ENCODE data around the gene ST8SIA3. TPM values are rescaled to one million over a fixed set of nuclear protein-coding genes. Genes with fewer than 3 reads are reported as not detected.
"Not testable (repeated sequence)": the region's sequence is repeated elsewhere in the genome, so short reads cannot be mapped to it uniquely, and the experiment has no call there.

The ST8SIA3 gene
- total and polyA plus RNA-seq, 5 donors from 2014 or later, result not detected

DNA sequence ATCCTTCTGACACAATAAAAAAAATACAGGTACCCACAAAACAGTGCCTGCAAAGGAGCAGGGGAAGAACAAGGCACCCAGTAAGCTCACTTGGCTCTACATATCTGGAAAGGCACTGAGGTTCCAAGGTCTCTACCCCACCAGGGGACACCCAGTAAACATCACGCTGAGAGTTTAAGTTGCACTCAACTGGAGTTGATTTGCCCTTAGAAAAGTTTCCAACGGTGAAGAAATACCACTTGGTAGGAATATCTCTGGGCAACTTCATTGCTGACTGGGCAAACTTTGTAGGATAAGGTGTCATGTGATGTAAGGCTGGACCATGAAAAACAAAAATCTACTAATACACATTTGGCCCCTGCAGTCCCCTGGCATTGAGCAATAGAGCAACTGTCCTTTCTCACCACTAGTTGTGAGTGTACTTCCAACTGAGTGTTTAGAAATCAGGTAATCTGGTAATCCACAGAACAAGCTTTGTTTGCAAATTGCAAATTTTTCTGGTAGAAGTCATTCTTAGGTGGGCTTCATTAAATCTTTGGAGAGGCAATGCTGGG is 14.2 kb downstream of the ST8SIA3 start:
- no peak overlapping the region for H3K27ac ChIP-seq (ENCODE audit: insufficient read depth, low read length, poor library complexity, severe bottlenecking)
- DNase-seq, result no peak
- H3K4me1 ChIP-seq (ENCODE audit: control insufficient read depth, insufficient read depth, low read length, poor library complexity, severe bottlenecking), result no peaks in the 10 kb centered on the region
- peaks cover 3% of the 10 kb centered on the region for H3K27me3 ChIP-seq (ENCODE audit: control insufficient read depth, insufficient read depth, low read length)
- no peak overlapping the region for H3K4me3 Mint-ChIP-seq
- no peak overlapping the region for H3K27ac Mint-ChIP-seq
- H3K4me3 ChIP-seq (ENCODE audit: low read depth, low read length), result no peak overlapping the region
- no peaks in the 10 kb centered on the region for H3K4me1 Mint-ChIP-seq
- H3K36me3 Mint-ChIP-seq, result no peaks in the 10 kb centered on the region
- H3K9me3 ChIP-seq (ENCODE audit: control insufficient read depth in 2 of 2, low read length in 2 of 2), result no peaks in the 10 kb centered on the region
- H3K36me3 ChIP-seq (ENCODE audit: control insufficient read depth, insufficient read depth, low read length), result no peaks in the 10 kb centered on the region
- no peak for ATAC-seq (ENCODE audit: low read depth in 2 of 2)
- no peaks in the 10 kb centered on the region for H3K9me3 Mint-ChIP-seq
- H3K27me3 Mint-ChIP-seq, result peaks cover 16% of the 10 kb centered on the region

DNA sequence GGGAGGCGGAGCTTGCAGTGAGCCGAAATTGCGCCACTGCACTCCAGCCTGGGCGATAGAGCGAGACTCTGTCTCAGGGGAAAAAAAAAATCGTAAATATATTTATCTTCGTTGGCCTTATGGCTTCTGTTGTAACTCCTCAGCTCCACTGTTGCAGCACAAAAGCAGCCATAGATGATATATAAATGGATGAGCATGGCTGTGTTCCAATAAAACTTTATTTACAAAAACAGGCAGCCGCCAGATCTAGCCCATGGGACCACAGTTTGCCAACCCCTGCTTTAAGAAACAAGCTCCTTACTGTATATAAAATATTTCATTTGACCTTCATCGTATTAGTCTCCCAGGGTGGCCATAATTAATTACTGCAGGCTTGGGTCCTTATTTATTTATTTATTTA is 20.1 kb downstream of the ST8SIA3 start:
- H3K9me3 Mint-ChIP-seq, result peaks cover 0 to 2% (median 0%) of the 10 kb centered on the region in 7 donors
- H3K4me3 Mint-ChIP-seq, result no peak overlapping the region
- H3K4me1 Mint-ChIP-seq, result no peaks in the 10 kb centered on the region
- no peaks in the 10 kb centered on the region for H3K36me3 ChIP-seq (ENCODE audit: control insufficient read depth, insufficient read depth, low read length)
- no peak for ATAC-seq (ENCODE audit: low read depth in 2 of 2)
- H3K27me3 Mint-ChIP-seq, result no peaks in the 10 kb centered on the region
- H3K27ac ChIP-seq (ENCODE audit: insufficient read depth, low read length, poor library complexity, severe bottlenecking), result no peak overlapping the region
- H3K4me1 ChIP-seq (ENCODE audit: control insufficient read depth, insufficient read depth, low read length, poor library complexity, severe bottlenecking), result no peaks in the 10 kb centered on the region
- no peak for DNase-seq
- H3K27me3 ChIP-seq (ENCODE audit: control insufficient read depth, insufficient read depth, low read length), result peaks cover 3% of the 10 kb centered on the region
- H3K36me3 Mint-ChIP-seq, result no peaks in the 10 kb centered on the region
- no peaks in the 10 kb centered on the region for H3K9me3 ChIP-seq (ENCODE audit: control insufficient read depth in 2 of 2, low read length in 2 of 2)
- H3K4me3 ChIP-seq (ENCODE audit: low read depth, low read length), result no peak overlapping the region
- no peak overlapping the region for H3K27ac Mint-ChIP-seq

DNA sequence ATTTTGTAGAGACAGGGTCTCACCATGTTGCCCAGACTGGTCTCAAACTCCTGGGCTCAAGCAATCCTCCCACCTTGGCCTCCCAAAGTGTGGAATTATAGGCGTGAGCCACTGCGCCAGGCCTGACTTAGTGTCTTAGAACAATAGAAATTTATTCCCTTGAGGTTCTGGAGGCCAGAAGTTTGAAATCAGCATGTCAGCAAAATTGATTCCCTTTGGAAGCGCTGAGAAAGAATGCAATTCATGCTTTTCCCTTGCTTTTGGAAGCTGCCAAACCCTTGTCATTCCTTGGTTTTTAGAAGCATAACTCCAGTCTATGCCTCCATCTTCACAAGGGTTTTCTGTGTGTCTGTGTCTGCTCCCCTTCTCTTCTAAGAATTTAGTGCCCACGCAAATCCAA is 20.7 kb downstream of the ST8SIA3 start:
- H3K27me3 Mint-ChIP-seq, result no peaks in the 10 kb centered on the region
- H3K4me3 Mint-ChIP-seq, result no peak overlapping the region
- no peaks in the 10 kb centered on the region for H3K4me1 ChIP-seq (ENCODE audit: control insufficient read depth, insufficient read depth, low read length, poor library complexity, severe bottlenecking)
- no peak for DNase-seq
- H3K9me3 Mint-ChIP-seq, result peaks cover 0 to 2% (median 0%) of the 10 kb centered on the region in 7 donors
- H3K4me1 Mint-ChIP-seq, result no peaks in the 10 kb centered on the region
- no peaks in the 10 kb centered on the region for H3K36me3 ChIP-seq (ENCODE audit: control insufficient read depth, insufficient read depth, low read length)
- H3K27ac Mint-ChIP-seq, result no peak overlapping the region
- ATAC-seq (ENCODE audit: low read depth in 2 of 2), result no peak
- H3K36me3 Mint-ChIP-seq, result no peaks in the 10 kb centered on the region
- no peaks in the 10 kb centered on the region for H3K9me3 ChIP-seq (ENCODE audit: control insufficient read depth in 2 of 2, low read length in 2 of 2)
- H3K4me3 ChIP-seq (ENCODE audit: low read depth, low read length), result no peak overlapping the region
- H3K27me3 ChIP-seq (ENCODE audit: control insufficient read depth, insufficient read depth, low read length), result no peaks in the 10 kb centered on the region
- H3K27ac ChIP-seq (ENCODE audit: insufficient read depth, low read length, poor library complexity, severe bottlenecking), result no peak overlapping the region

DNA sequence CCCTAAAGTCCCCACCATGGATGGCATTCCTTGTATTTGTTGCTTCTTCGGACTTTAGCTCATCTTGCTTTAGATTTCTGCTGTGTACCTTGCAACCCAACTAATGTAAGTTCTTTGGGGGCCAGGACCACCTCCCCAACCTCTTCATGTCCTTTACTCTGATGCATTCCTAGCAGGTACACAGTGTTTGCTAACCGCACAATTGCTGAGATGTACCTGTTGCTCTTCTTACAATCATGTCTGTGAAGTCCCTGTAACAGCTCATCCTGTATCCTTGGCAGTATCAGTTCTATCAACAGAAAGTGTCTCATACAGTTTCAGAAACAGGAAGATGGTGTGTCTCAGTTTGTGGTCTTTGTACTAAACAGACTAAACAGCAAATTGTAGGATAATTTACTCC is 24.1 kb downstream of the ST8SIA3 start:
- Histone ChIP-seq H3K36me3 (ENCODE audit: control insufficient read depth, insufficient read depth, low read length) (no peaks in the 10 kb centered on the region), H3K4me3 (ENCODE audit: low read depth, low read length) (no peak overlapping the region), H3K9me3 (ENCODE audit: control insufficient read depth in 2 of 2, low read length in 2 of 2) (no peaks in the 10 kb centered on the region), H3K27me3 (ENCODE audit: control insufficient read depth, insufficient read depth, low read length) (no peaks in the 10 kb centered on the region), H3K4me1 (ENCODE audit: control insufficient read depth, insufficient read depth, low read length, poor library complexity, severe bottlenecking) (no peaks in the 10 kb centered on the region), H3K27ac (ENCODE audit: insufficient read depth, low read length, poor library complexity, severe bottlenecking) (no peak overlapping the region)
- ATAC-seq (ENCODE audit: low read depth in 2 of 2), result no peak
- no peaks in the 10 kb centered on the region for H3K36me3 Mint-ChIP-seq
- peaks cover 0 to 4% (median 0%) of the 10 kb centered on the region in 7 donors for H3K9me3 Mint-ChIP-seq
- H3K4me1 Mint-ChIP-seq, result no peaks in the 10 kb centered on the region
- DNase-seq, result no peak
- no peaks in the 10 kb centered on the region for H3K27me3 Mint-ChIP-seq
- no peak overlapping the region for H3K4me3 Mint-ChIP-seq
- no peak overlapping the region for H3K27ac Mint-ChIP-seq

DNA sequence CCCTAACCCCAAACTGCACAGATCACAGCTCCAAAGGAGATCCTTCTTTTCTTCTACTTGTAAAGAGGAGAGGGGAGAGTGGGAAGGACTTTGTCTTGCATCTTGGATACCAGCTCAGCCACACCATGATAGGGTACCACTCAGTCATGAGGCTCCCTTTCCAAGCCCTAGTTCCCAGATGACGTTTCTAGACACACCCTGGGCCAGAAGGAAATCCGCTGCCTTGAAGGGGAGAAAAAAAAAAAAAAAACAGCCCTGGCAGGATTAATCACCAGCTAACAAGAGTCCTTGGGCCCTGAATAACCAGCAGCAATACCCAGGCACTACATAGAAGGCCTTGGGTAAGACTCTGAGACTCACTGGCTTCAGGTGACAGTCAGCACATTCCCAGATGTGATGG is 36.9 kb downstream of the ST8SIA3 start:
- Mint-ChIP-seq H3K27ac (no peak overlapping the region), H3K36me3 (no peaks in the 10 kb centered on the region), H3K4me3 (no peak overlapping the region), H3K9me3 (peaks cover 0 to 5% (median 4%) of the 10 kb centered on the region in 7 donors), H3K27me3 (peaks cover 4% of the 10 kb centered on the region), H3K4me1 (no peaks in the 10 kb centered on the region)
- H3K27me3 ChIP-seq (ENCODE audit: control insufficient read depth, insufficient read depth, low read length), result no peaks in the 10 kb centered on the region
- DNase-seq (no peak), ATAC-seq (ENCODE audit: low read depth in 2 of 2) (no peak)
- no peak overlapping the region for H3K4me3 ChIP-seq (ENCODE audit: low read depth, low read length)
- H3K27ac ChIP-seq (ENCODE audit: insufficient read depth, low read length, poor library complexity, severe bottlenecking), result no peak overlapping the region
- H3K36me3 ChIP-seq (ENCODE audit: control insufficient read depth, insufficient read depth, low read length), result no peaks in the 10 kb centered on the region
- H3K9me3 ChIP-seq (ENCODE audit: control insufficient read depth in 2 of 2, low read length in 2 of 2), result no peaks in the 10 kb centered on the region
- no peaks in the 10 kb centered on the region for H3K4me1 ChIP-seq (ENCODE audit: control insufficient read depth, insufficient read depth, low read length, poor library complexity, severe bottlenecking)

DNA sequence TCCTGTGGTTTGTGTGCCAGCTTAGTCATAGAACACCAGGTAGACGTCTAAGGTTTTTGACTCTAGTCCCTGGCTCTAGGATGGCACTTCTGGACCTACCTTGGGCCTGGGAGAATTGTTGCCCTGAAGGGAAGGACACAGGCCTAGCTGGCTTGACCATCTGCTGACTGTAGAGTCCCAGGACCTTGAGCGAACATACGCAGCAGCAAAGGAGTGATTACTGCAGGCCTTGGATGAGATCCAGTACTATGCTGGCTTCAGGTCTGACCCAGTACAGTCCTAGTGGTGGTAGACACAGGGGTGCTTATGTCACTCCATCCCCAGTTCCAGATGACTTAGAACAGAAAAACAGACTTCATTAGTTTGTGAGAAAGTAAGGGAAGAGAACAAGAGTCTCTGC is 37.7 kb downstream of the ST8SIA3 start:
- Histone ChIP-seq H3K27ac (ENCODE audit: insufficient read depth, low read length, poor library complexity, severe bottlenecking) (no peak overlapping the region), H3K27me3 (ENCODE audit: control insufficient read depth, insufficient read depth, low read length) (no peaks in the 10 kb centered on the region), H3K4me3 (ENCODE audit: low read depth, low read length) (no peak overlapping the region), H3K9me3 (ENCODE audit: control insufficient read depth in 2 of 2, low read length in 2 of 2) (no peaks in the 10 kb centered on the region), H3K4me1 (ENCODE audit: control insufficient read depth, insufficient read depth, low read length, poor library complexity, severe bottlenecking) (no peaks in the 10 kb centered on the region), H3K36me3 (ENCODE audit: control insufficient read depth, insufficient read depth, low read length) (no peaks in the 10 kb centered on the region)
- no peaks in the 10 kb centered on the region for H3K4me1 Mint-ChIP-seq
- H3K36me3 Mint-ChIP-seq, result no peaks in the 10 kb centered on the region
- no peak for DNase-seq
- H3K4me3 Mint-ChIP-seq, result no peak overlapping the region
- no peak overlapping the region for H3K27ac Mint-ChIP-seq
- H3K9me3 Mint-ChIP-seq, result peaks cover 0 to 6% (median 4%) of the 10 kb centered on the region in 7 donors
- ATAC-seq (ENCODE audit: low read depth in 2 of 2), result no peak
- H3K27me3 Mint-ChIP-seq, result peaks cover 8% of the 10 kb centered on the region

DNA sequence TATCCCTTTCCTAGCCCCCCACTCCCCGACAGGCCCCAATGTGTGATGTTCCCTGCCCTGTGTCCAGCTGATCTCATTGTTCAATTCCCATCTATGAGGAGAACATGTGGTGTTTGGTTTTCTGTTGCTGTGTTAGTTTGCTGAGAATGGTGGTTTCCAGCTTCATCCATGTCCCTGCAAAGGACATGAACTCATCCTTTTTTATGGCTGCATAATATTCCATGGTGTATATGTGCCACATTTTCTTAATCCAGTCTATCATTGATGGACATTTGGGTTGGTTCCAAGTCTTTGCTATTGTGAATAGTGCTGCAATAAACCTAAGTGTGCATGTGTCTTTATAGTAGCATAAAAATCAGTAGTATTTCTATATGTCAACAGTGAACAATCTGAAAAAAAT is 42.4 kb downstream of the ST8SIA3 start:
- H3K9me3 ChIP-seq (ENCODE audit: control insufficient read depth in 2 of 2, low read length in 2 of 2); H3K27ac ChIP-seq (ENCODE audit: insufficient read depth, low read length, poor library complexity, severe bottlenecking); H3K4me1 Mint-ChIP-seq; ATAC-seq (ENCODE audit: low read depth in 2 of 2); H3K4me1 ChIP-seq (ENCODE audit: control insufficient read depth, insufficient read depth, low read length, poor library complexity, severe bottlenecking); H3K4me3 ChIP-seq (ENCODE audit: low read depth, low read length); H3K36me3 ChIP-seq (ENCODE audit: control insufficient read depth, insufficient read depth, low read length); H3K27me3 ChIP-seq (ENCODE audit: control insufficient read depth, insufficient read depth, low read length); DNase-seq; H3K27ac Mint-ChIP-seq; H3K4me3 Mint-ChIP-seq; H3K36me3 Mint-ChIP-seq: not testable (repeated sequence)
- Mint-ChIP-seq H3K27me3 (peaks cover 17% of the 10 kb centered on the region), H3K9me3 (peaks cover 0 to 14% (median 5%) of the 10 kb centered on the region in 7 donors)

DNA sequence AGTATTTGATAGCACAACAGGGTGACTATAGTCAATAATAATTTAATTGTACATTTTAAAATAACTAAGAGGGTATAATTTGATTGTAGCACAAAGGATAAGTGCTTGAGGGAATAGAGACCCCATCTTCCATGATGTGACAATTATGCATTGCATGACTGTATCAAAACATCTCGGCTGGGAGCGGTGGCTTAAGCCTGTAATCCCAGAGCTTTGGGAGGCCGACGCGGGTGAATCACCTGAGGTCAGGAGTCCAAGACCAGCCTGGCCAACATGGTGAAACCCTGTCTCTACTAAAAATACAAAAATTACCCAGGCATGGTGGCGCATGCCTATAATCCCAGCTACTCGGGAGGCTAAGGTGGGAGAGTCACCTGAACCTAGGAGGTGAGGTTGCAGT is 44.5 kb downstream of the ST8SIA3 start:
- DNase-seq; ATAC-seq (ENCODE audit: low read depth in 2 of 2); H3K4me1 Mint-ChIP-seq; H3K36me3 Mint-ChIP-seq; H3K4me1 ChIP-seq (ENCODE audit: control insufficient read depth, insufficient read depth, low read length, poor library complexity, severe bottlenecking); H3K27ac Mint-ChIP-seq; H3K36me3 ChIP-seq (ENCODE audit: control insufficient read depth, insufficient read depth, low read length); H3K9me3 ChIP-seq (ENCODE audit: control insufficient read depth in 2 of 2, low read length in 2 of 2); H3K27ac ChIP-seq (ENCODE audit: insufficient read depth, low read length, poor library complexity, severe bottlenecking); H3K4me3 ChIP-seq (ENCODE audit: low read depth, low read length); H3K4me3 Mint-ChIP-seq; H3K27me3 ChIP-seq (ENCODE audit: control insufficient read depth, insufficient read depth, low read length): not testable (repeated sequence)
- Mint-ChIP-seq H3K9me3 (peaks cover 0 to 14% (median 5%) of the 10 kb centered on the region in 7 donors), H3K27me3 (peaks cover 17% of the 10 kb centered on the region)

Measured in CD4-positive, CD25-positive, alpha-beta regulatory T cell (primary cell).